Measurements from ENCODE around the gene KCNT2.

Gene KCNT2

GRCh38 chr1:196387766-196388165, 220.5 kb downstream of the KCNT2 start:
- DNase-seq = no peak

- DNase-seq = no peak
These were observed 223.1 kb downstream of the KCNT2 start for GRCh38 chr1:196385109-196385508.

- DNase-seq = no peak
These were observed 225.9 kb downstream of the KCNT2 start for GRCh38 chr1:196382383-196382782.

- DNase-seq = no peak
These were observed 226.7 kb downstream of the KCNT2 start for GRCh38 chr1:196381544-196381943.

GRCh38 chr1:196380316-196380715, 227.9 kb downstream of the KCNT2 start:
- no peak for DNase-seq

GRCh38 chr1:196377811-196378210, 230.4 kb downstream of the KCNT2 start:
- no peak for DNase-seq

GRCh38 chr1:196376630-196377328, 231.5 kb downstream of the KCNT2 start:
- no peak for DNase-seq

- DNase-seq = no peak
These were observed 234.4 kb downstream of the KCNT2 start for GRCh38 chr1:196373798-196374197.

- DNase-seq = peak; percentile 25
These were observed 235.2 kb downstream of the KCNT2 start for GRCh38 chr1:196372896-196373536.

- DNase-seq = no peak
These were observed 240.4 kb downstream of the KCNT2 start for GRCh38 chr1:196367838-196368237.

GRCh38 chr1:196366817-196367495, 241.3 kb downstream of the KCNT2 start:
- DNase-seq = no peak

GRCh38 chr1:196361112-196361714, 247.0 kb downstream of the KCNT2 start:
- no peak for DNase-seq

GRCh38 chr1:196357913-196358312, 250.3 kb downstream of the KCNT2 start:
- DNase-seq = no peak

GRCh38 chr1:196355206-196355786, 252.9 kb downstream of the KCNT2 start:
- DNase-seq = no peak

- no peak for DNase-seq
These were observed 263.8 kb downstream of the KCNT2 start for GRCh38 chr1:196344453-196344852.

GRCh38 chr1:196324345-196324744, 283.9 kb downstream of the KCNT2 start:
- DNase-seq = no peak

GRCh38 chr1:196323869-196324268, 284.4 kb downstream of the KCNT2 start:
- DNase-seq = no peak

- no peak for DNase-seq
These were observed 288.9 kb downstream of the KCNT2 start for GRCh38 chr1:196319301-196319700.

GRCh38 chr1:196317535-196318522, 290.4 kb downstream of the KCNT2 start:
- DNase-seq = no peak

- DNase-seq = no peak
These were observed 295.5 kb downstream of the KCNT2 start for GRCh38 chr1:196312739-196313138.

- no peak for DNase-seq
These were observed 298.9 kb downstream of the KCNT2 start for GRCh38 chr1:196309386-196309785.

- DNase-seq = no peak
These were observed 300.1 kb downstream of the KCNT2 start for GRCh38 chr1:196308176-196308575.
